ENCODE results near the gene AGMO.

Gene AGMO

GRCh38 chr7:15399441-15399840 lies 162.4 kb downstream of the AGMO start:
- no peak for DNase-seq (ENCODE audit: low read depth)

DNA sequence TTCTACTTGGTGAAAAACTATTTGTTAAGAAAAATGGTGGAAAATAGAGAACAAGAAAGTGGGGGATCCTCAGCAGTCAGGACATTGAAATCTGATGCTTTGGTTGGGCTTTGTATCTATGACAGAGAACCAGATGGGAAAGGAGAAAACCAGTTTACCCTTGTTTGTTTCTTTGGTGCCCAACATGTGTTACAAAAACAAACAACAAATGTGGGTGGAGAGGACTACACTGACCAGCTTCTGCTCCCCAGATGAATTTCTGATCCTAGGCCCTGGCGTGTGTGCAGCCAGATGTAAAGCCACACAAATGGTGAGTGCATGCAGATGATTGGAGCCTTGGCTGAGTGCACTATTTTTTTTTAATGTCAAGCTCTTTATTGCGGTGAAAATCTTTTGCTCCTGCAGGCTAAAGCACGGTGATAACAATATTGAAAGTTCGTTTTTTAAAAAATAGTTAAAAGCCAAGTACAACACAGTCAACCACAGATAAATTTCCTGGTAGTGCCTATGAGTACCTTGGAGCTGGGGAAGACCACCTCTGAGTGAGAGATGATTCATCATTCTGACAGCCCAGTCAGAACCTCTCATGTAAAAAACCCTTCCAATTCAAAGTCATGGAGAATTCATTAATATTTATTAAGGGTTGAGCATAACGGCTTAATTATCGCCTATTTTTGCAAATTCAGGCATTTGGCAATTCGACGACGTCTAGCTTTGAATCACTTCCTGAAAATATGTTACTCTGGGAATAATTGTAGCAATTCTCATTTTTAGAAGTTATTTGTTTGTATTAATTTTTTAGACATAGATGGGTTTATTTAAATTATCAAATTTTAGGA lies 163.7 kb downstream of the AGMO start:
- TF ChIP-seq, protein P1, sequence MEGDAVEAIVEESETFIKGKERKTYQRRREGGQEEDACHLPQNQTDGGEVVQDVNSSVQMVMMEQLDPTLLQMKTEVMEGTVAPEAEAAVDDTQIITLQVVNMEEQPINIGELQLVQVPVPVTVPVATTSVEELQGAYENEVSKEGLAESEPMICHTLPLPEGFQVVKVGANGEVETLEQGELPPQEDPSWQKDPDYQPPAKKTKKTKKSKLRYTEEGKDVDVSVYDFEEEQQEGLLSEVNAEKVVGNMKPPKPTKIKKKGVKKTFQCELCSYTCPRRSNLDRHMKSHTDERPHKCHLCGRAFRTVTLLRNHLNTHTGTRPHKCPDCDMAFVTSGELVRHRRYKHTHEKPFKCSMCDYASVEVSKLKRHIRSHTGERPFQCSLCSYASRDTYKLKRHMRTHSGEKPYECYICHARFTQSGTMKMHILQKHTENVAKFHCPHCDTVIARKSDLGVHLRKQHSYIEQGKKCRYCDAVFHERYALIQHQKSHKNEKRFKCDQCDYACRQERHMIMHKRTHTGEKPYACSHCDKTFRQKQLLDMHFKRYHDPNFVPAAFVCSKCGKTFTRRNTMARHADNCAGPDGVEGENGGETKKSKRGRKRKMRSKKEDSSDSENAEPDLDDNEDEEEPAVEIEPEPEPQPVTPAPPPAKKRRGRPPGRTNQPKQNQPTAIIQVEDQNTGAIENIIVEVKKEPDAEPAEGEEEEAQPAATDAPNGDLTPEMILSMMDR (IDR thresholded peaks at IDR 0.05; ENCODE audit: insufficient read depth, low read depth, low read length, missing control alignments) = no peak
- H3K4me3 ChIP-seq (ENCODE audit: low read length) = no peak overlapping the region
- DNase-seq (ENCODE audit: low read depth) = no peak

More at GRCh38 chr7:15399441-15399840, 162.4 kb downstream of the AGMO start:
- TF ChIP-seq, protein P1 (IDR thresholded peaks at IDR 0.05; ENCODE audit: insufficient read depth, low read depth, low read length, missing control alignments) = no peak
- no peak overlapping the region for H3K4me3 ChIP-seq (ENCODE audit: low read length)

- no peak overlapping the region for H3K4me3 ChIP-seq (ENCODE audit: low read length)
- no peak for DNase-seq (ENCODE audit: low read depth)
- TF ChIP-seq, protein P1 (IDR thresholded peaks at IDR 0.05; ENCODE audit: insufficient read depth, low read depth, low read length, missing control alignments) = no peak
These were observed 164.7 kb downstream of the AGMO start for GRCh38 chr7:15397159-15397550.

- TF ChIP-seq, protein P1 (IDR thresholded peaks at IDR 0.05; ENCODE audit: insufficient read depth, low read depth, low read length, missing control alignments) = no peak
- H3K4me3 ChIP-seq (ENCODE audit: low read length) = no peak overlapping the region
- DNase-seq (ENCODE audit: low read depth) = no peak
These were observed 165.3 kb downstream of the AGMO start for GRCh38 chr7:15396210-15397158.

DNA sequence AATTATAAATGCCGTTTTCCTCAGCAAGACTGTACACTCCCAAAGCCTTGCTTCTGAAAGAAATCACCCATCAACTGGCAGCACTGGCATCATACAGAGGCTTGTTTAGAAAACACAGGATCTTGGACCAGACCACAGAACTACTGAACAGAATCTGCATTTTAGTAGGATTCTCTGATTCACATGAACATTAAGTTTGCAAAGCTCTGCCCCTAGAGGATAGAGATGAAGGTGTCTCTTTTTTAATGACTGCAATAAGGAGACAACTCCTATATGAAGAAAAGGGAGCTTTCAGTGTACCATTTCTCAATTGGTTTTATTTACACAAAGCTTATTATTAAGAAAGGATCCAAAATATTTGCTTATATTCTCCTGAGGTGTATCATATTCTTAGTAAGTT lies 172.7 kb downstream of the AGMO start:
- TF ChIP-seq, protein P1 (IDR thresholded peaks at IDR 0.05; ENCODE audit: insufficient read depth, low read depth, low read length, missing control alignments) = peak; percentile 24
- no peak overlapping the region for H3K4me3 ChIP-seq (ENCODE audit: low read length)
- DNase-seq (ENCODE audit: low read depth) = no peak

DNA sequence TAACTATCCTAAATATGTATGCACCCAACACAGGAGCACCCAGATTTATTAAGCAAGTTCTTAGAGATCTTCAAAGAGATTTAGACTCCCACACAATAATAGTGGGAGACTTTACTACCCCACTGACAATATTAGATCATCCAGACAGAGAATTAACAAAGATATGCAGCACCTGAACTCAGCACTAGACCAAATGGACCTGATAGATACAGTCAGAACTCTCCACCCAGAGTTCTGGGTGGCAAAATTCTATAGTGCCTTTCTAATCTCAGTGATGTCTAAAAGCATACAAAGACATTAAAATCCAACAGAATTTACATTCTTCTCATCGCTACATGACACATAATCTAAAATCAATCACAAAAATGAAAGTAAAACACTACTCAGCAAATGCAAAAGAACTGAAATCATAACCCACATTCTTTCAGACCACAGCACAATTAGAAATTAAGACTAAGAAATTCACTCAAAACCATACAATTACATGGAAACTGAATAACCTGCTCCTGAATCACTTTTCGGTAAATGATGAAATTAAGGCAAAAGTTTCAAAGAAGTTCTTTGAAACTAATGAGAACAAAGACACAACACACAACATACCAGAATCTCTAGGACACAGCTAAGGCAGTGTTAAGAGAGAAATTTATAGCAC lies 183.2 kb downstream of the AGMO start:
- DNase-seq (ENCODE audit: low read depth) = no peak
- TF ChIP-seq, protein P1 (IDR thresholded peaks at IDR 0.05; ENCODE audit: insufficient read depth, low read depth, low read length, missing control alignments) = no peak
- no peak overlapping the region for H3K4me3 ChIP-seq (ENCODE audit: low read length)

Data from epithelial cell of esophagus (primary cell).